K562 (cell line): ENCODE data around the gene KIFAP3. TPM values are rescaled to one million over a fixed set of nuclear protein-coding genes. Genes with fewer than 3 reads are reported as not detected.

Source experiments
- ATAC-seq: fragments of 200-7000 bp; cut with Tn5 transposase; 3 replicates; pipeline ENCODE4 v1.9.1; 2020; ENCODE audit warnings: moderate library complexity
- BruUV-seq: library from RNA; stranded (reverse); fragments of 400-500 nt; replicated peaks from 2 replicates; lab custom pipeline; 2021; lab: Mats Ljungman, UMichigan
- CTCF ChIA-PET: fragments of 300-600 bp; formaldehyde crosslinking; extraction: SDS; loops from one replicate; lab custom pipeline; 2021; ENCODE audit warnings: low intra/inter-chr PET ratio; lab: Yijun Ruan, JAX
- POLR2A ChIA-PET: fragments of 300-600, 350-650 bp; sonication (Branson Sonifier 250); formaldehyde crosslinking; extraction: SDS; loops from one replicate; lab custom pipeline; 2021; ENCODE audit warnings: antibody characterized with exemption, inconsistent platforms; lab: Yijun Ruan, JAX
- DNase-seq, 4 experiments: peaks; one replicate each; pipeline versions ENCODE4 v3.0.0 to v3.0.0-alpha.2; 2011 to 2018; ENCODE audit warnings: low spot score in 3 of 4, mixed read lengths in 3 of 4; ENCODE audit errors: extremely low read depth in 1 of 4
- FAIRE-seq: peaks from 2 replicates; lab custom pipeline; 2011; peaks lifted over from hg19 to GRCh38; lab: Jason Lieb, UNC
- H2AFZ ChIP-seq: 2 replicates; pipeline ENCODE4 v1.6.0; 2011; ENCODE audit warnings: low read depth, low read length, control low read depth, inconsistent platforms
- H3K27ac ChIP-seq: fragments of 200-600 bp; 3 replicates; pipeline ENCODE4 v1.8.0; 2011; ENCODE audit warnings: low read depth, mild to moderate bottlenecking, control low read depth, inconsistent platforms, low read length, moderate library complexity, mixed read lengths; ENCODE audit errors: extremely low read depth
- H3K27me3 ChIP-seq, 2 experiments: fragments of 300-600 bp in 1 of 2; 2 replicates in 1 of 2; 3 replicates in 1 of 2; pipeline versions ENCODE4 v1.6.0 to v1.8.0; 2011; ENCODE audit warnings: inconsistent platforms in 2 of 2, low read length in 2 of 2, mild to moderate bottlenecking in 1 of 2, mixed read lengths in 1 of 2, moderate library complexity in 1 of 2; ENCODE audit not compliant: control insufficient read depth in 2 of 2, insufficient read depth in 2 of 2
- H3K36me3 ChIP-seq: fragments of 300-600 bp; 3 replicates; pipeline ENCODE4 v1.8.0; 2011; ENCODE audit warnings: mild to moderate bottlenecking, low read length, inconsistent platforms; ENCODE audit not compliant: control insufficient read depth, insufficient read depth
- H3K4me1 ChIP-seq, 2 experiments: fragments of 200-600 bp in 1 of 2; replicated peaks in 1 of 2; 2 replicates in 1 of 2; 3 replicates in 1 of 2; pipeline versions ENCODE4 v1.5.1 to v1.8.0; 2011; ENCODE audit warnings: inconsistent platforms in 2 of 2, low read length in 2 of 2, mild to moderate bottlenecking in 1 of 2, mixed read lengths in 1 of 2, moderate library complexity in 1 of 2; ENCODE audit not compliant: control insufficient read depth in 2 of 2, insufficient read depth in 2 of 2
- H3K4me2 ChIP-seq: 2 replicates; pipeline ENCODE4 v1.6.1; 2011; ENCODE audit warnings: low read length, control low read depth, inconsistent platforms, mixed read lengths; ENCODE audit not compliant: insufficient read depth
- H3K4me3 ChIP-seq: fragments of 200-600 bp; sonication (generic), shearing (Covaris generic); 2 replicates; pipeline ENCODE4 v1.5.1; 2016; ENCODE audit warnings: control low read depth, inconsistent platforms
- H3K79me2 ChIP-seq: fragments of 200-600 bp; 3 replicates; pipeline ENCODE4 v1.8.0; 2011; ENCODE audit warnings: low read length, inconsistent platforms; ENCODE audit not compliant: control insufficient read depth, insufficient read depth
- H3K9ac ChIP-seq, 2 experiments: 2 replicates each; pipeline versions ENCODE4 v1.6.0 to v1.6.1; 2011; ENCODE audit warnings: low read depth in 2 of 2, low read length in 2 of 2, control low read depth in 1 of 2, inconsistent platforms in 1 of 2, mild to moderate bottlenecking in 1 of 2, mixed read lengths in 1 of 2; ENCODE audit not compliant: insufficient read depth in 1 of 2
- H3K9me1 ChIP-seq: one replicate; pipeline ENCODE4 v1.6.0; 2011; ENCODE audit warnings: inconsistent platforms, mild to moderate bottlenecking, low read length, moderate library complexity; ENCODE audit not compliant: control insufficient read depth, insufficient read depth
- H3K9me3 ChIP-seq: replicated peaks from 2 replicates; pipeline ENCODE4 v1.5.1; 2011; ENCODE audit warnings: low read depth, low read length, inconsistent platforms; ENCODE audit not compliant: control insufficient read depth, insufficient read depth
- H4K20me1 ChIP-seq: replicated peaks from 2 replicates; pipeline ENCODE4 v1.6.1; 2011; ENCODE audit warnings: low read length, inconsistent platforms, mixed read lengths; ENCODE audit not compliant: control insufficient read depth, insufficient read depth
- ADNP ChIP-seq: fragments of 200-800 bp; sonication (Bioruptor generic); IDR thresholded peaks from 2 replicates; pipeline ENCODE4 v1.6.1; 2016; ENCODE audit warnings: missing genetic modification characterization, missing compliant biosample characterization
- GTF3C2 ChIP-seq: IDR thresholded peaks from 3 replicates; pipeline ENCODE4 v1.6.1; 2011; ENCODE audit warnings: borderline replicate concordance, mild to moderate bottlenecking, moderate library complexity; ENCODE audit not compliant: insufficient read length; ENCODE audit errors: extremely low read depth
- IRF2 ChIP-seq: sonication (generic); formaldehyde crosslinking; IDR thresholded peaks from 2 replicates; pipeline ENCODE4 v1.8.1; 2022; ENCODE audit warnings: mild to moderate bottlenecking, missing genetic modification reagents
- NCOA1 ChIP-seq: fragments of 450-650 bp; IDR thresholded peaks from 2 replicates; pipeline ENCODE4 v1.6.1; 2016; ENCODE audit warnings: low read depth
- PHB2 ChIP-seq: fragments of 450-650 bp; IDR thresholded peaks from 2 replicates; pipeline ENCODE4 v1.6.1; 2017; ENCODE audit warnings: low read depth
- PREB ChIP-seq: sonication (generic); formaldehyde crosslinking; IDR thresholded peaks from 2 replicates; pipeline ENCODE4 v1.8.1; 2023; ENCODE audit warnings: mild to moderate bottlenecking, missing genetic modification reagents
- REST ChIP-seq, 2 experiments: fragments of 450-650 bp; formaldehyde crosslinking in 1 of 2; IDR thresholded peaks; 2 replicates each; pipeline versions ENCODE4 v1.4.0 to v1.6.1; 2014 to 2020; ENCODE audit warnings: mild to moderate bottlenecking in 2 of 2, borderline replicate concordance in 1 of 2, low read depth in 1 of 2
- RNF2 ChIP-seq: sonication (generic); IDR thresholded peaks from 2 replicates; pipeline ENCODE4 v1.6.1; 2016
- TCF3 ChIP-seq: sonication (generic); formaldehyde crosslinking; IDR thresholded peaks from 2 replicates; pipeline ENCODE4 v1.4.0; 2020; ENCODE audit warnings: mild to moderate bottlenecking, missing genetic modification reagents
- ZFP1 ChIP-seq: fragments of 450-650 bp; formaldehyde crosslinking; IDR thresholded peaks from 2 replicates; pipeline ENCODE4 v1.4.0; 2020; ENCODE audit warnings: mild to moderate bottlenecking, mixed read lengths
- ZNF3 ChIP-seq: fragments of 250-450 bp; sonication (Bioruptor Pico); IDR thresholded peaks from 2 replicates; pipeline ENCODE4 v1.5.0; 2021; ENCODE audit warnings: mild to moderate bottlenecking, moderate library complexity
- ZNF77 ChIP-seq: fragments of 250-450 bp; sonication (Bioruptor Pico); IDR thresholded peaks from 2 replicates; pipeline ENCODE4 v1.5.0; 2020
- WGBS: fragments of 100-300 bp; shearing (Covaris generic); methylation state at CpG from one replicate; pipeline ENCODE4 v1.1.6; 2016; ENCODE audit warnings: low coverage, mixed read lengths; ENCODE audit not compliant: insufficient coverage; ENCODE audit errors: missing lambda C conversion rate; 5-methylcytosine and 5-hydroxymethylcytosine counted together
- in situ Hi-C: fragments of 300-500 bp; cut with MboI; formaldehyde crosslinking; loops from 4 replicates; pipeline ENCODE4 v1.15.0; 2018; ENCODE audit warnings: inconsistent platforms, mixed read lengths
- intact Hi-C: fragments of 100-400 bp; cut with micrococcal nuclease; formaldehyde crosslinking; loops from 2 replicates; pipeline ENCODE4 v1.14.2; 2022
- polyA plus RNA-seq, 8 experiments: library from polyadenylated mRNA; depleted of rRNA in 4 of 8; stranded (reverse) in 5 of 8; unstranded in 3 of 8; fragments of >200 nt; fragmentation: Nextera tagmentation in 2 of 8; fragmentation: Illumina TruSeq in 1 of 8; extraction: Ambion mirVana in 2 of 8; extraction: Trizol in 1 of 8; gene quantifications; 2 replicates each; pipeline versions ENCODE4 v1.2.1 to v1.2.3, GENCODE V29; 2011 to 2014; ENCODE audit warnings: inconsistent platforms in 1 of 8, missing spikeins in 1 of 8
- total RNA-seq, 7 experiments: library from RNA; depleted of rRNA in 6 of 7; stranded (reverse); fragments of >200 nt in 6 of 7; fragmentation: Illumina TruSeq in 2 of 7; extraction: Trizol in 2 of 7; gene quantifications; 2 replicates each; pipeline versions ENCODE4 v1.2.1 to v1.2.3, GENCODE V29; 2011 to 2021; ENCODE audit warnings: low replicate concordance in 1 of 7

Gene KIFAP3
- total and polyA plus RNA-seq, 9 of the 15 experiments (the other 6 are each of a cell fraction or from before 2014, with no cell fraction given): 8.8 to 17.5 (median 11.8) TPM

- no peak for FAIRE-seq
- no peak overlapping the region for H3K27ac ChIP-seq
- ATAC-seq: no peak
- in situ Hi-C loops (no loop called here), intact Hi-C loops (no loop called here)
- H3K4me1 ChIP-seq: no peaks in the 10 kb centered on the region
- H3K9me1 ChIP-seq: no peaks in the 10 kb centered on the region
- H3K79me2 ChIP-seq: no peaks in the 10 kb centered on the region
- no peaks in the 10 kb centered on the region for H4K20me1 ChIP-seq
- H3K4me3 ChIP-seq: no peak overlapping the region
- DNase-seq: no peak
- H3K4me2 ChIP-seq: no peak overlapping the region
- no peak overlapping the region for H2AFZ ChIP-seq
- POLR2A ChIA-PET: interaction anchor here (1.2 kb wide), 1 partner anchor 9 kb away, joined by 5 read pairs; the partner anchor contains the start of gene SCYL3
- BruUV-seq: no TSS peak
- CTCF ChIA-PET: no interaction called here
- H3K27me3 ChIP-seq: 0 out of 5 replicates have a peak, but pooled peaks cover 0 to 2% of the 10 kb centered on the region in 2 experiments
- WGBS: 1% methylated on average over 5 of the region's 5 CpGs
- H3K36me3 ChIP-seq: no peaks in the 10 kb centered on the region
- no peak overlapping the region for H3K9ac ChIP-seq
- H3K9me3 ChIP-seq: no peaks in the 10 kb centered on the region
- no peak for TF ChIP-seq ADNP (tag)
- TF ChIP-seq PREB (CRISPR knock-in tag): no peak
- TF ChIP-seq ZFP1: no peak
- no peak for TF ChIP-seq PHB2
- no peak for TF ChIP-seq ZNF3 (CRISPR knock-in tag)
- no peak for TF ChIP-seq GTF3C2
- TF ChIP-seq ZNF77 (CRISPR knock-in tag): no peak
- TF ChIP-seq REST (IDR thresholded peaks at IDR 0.05; ENCODE audit: borderline replicate concordance): no peak
- no peak for TF ChIP-seq REST (CRISPR knock-in tag; IDR thresholded peaks at IDR 0.05; ENCODE audit: low read depth)
- no peak for TF ChIP-seq NCOA1
- TF ChIP-seq TCF3 (CRISPR knock-in tag): no peak
- no peak for TF ChIP-seq RNF2
- TF ChIP-seq IRF2 (CRISPR knock-in tag): no peak
These were observed 171.7 kb downstream of the KIFAP3 start for GRCh38 chr1:169902751-169903150.
